ENCODE data around the gene APC.

GRCh38 chr5:112823181-112823580, 85.5 kb downstream of the APC start:
- TF ChIP-seq CTCF (IDR thresholded peaks at IDR 0.05; ENCODE audit: insufficient read depth, low read length) (no peak), POLR2AphosphoS5 (IDR thresholded peaks at IDR 0.05; ENCODE audit: low read depth) (no peak), GABPA (IDR thresholded peaks at IDR 0.05; ENCODE audit: low read depth) (no peak), REST (IDR thresholded peaks at IDR 0.05; ENCODE audit: insufficient replicate concordance, low read depth) (no peak)

All from HL-60 (cell line).